ENCODE results near the gene IDH3A.

Gene IDH3A

GRCh38 chr15:78175330-78175729, 26.2 kb downstream of the IDH3A start:
- Histone ChIP-seq H3K4me2 (peak overlapping the region; percentile 76), H3K4me1 (ENCODE audit: low read depth, poor library complexity, severe bottlenecking) (peaks cover 60% of the 10 kb centered on the region), H3K4me3 (IDR thresholded peaks at IDR 0.05; ENCODE audit: insufficient read depth, low read depth, low read length) (no peak overlapping the region), H2AFZ (ENCODE audit: low read depth) (no peak overlapping the region), H3K79me2 (ENCODE audit: insufficient read depth, low read depth) (no peaks in the 10 kb centered on the region), H3K27ac (0 out of 2 replicates have a peak overlapping the region, but pooled peaks have one; percentile 18), H3K27me3 (ENCODE audit: insufficient read depth, low read depth) (no peaks in the 10 kb centered on the region), H4K20me1 (ENCODE audit: insufficient read depth) (no peaks in the 10 kb centered on the region), H3K36me3 (ENCODE audit: insufficient read depth) (no peaks in the 10 kb centered on the region), H3K9ac (no peak overlapping the region)
- TF ChIP-seq CTCF (conservative IDR thresholded peaks at IDR 0.05; ENCODE audit: low read depth, low read length) = no peak

GRCh38 chr15:78177447-78177873, 28.3 kb downstream of the IDH3A start:
- Histone ChIP-seq H3K4me2 (no peak overlapping the region), H3K79me2 (ENCODE audit: insufficient read depth, low read depth) (no peaks in the 10 kb centered on the region), H3K4me3 (IDR thresholded peaks at IDR 0.05; ENCODE audit: insufficient read depth, low read depth, low read length) (no peak overlapping the region), H2AFZ (ENCODE audit: low read depth) (no peak overlapping the region), H3K27ac (no peak overlapping the region), H4K20me1 (ENCODE audit: insufficient read depth) (no peaks in the 10 kb centered on the region), H3K4me1 (ENCODE audit: low read depth, poor library complexity, severe bottlenecking) (peaks cover 39% of the 10 kb centered on the region), H3K9ac (no peak overlapping the region), H3K27me3 (ENCODE audit: insufficient read depth, low read depth) (no peaks in the 10 kb centered on the region), H3K36me3 (ENCODE audit: insufficient read depth) (no peaks in the 10 kb centered on the region)
- TF ChIP-seq CTCF (conservative IDR thresholded peaks at IDR 0.05; ENCODE audit: low read depth, low read length) = peak; percentile 77

GRCh38 chr15:78178064-78178463, 28.9 kb downstream of the IDH3A start:
- H3K36me3 ChIP-seq (ENCODE audit: insufficient read depth) = no peaks in the 10 kb centered on the region
- H4K20me1 ChIP-seq (ENCODE audit: insufficient read depth) = no peaks in the 10 kb centered on the region
- no peak for TF ChIP-seq CTCF (conservative IDR thresholded peaks at IDR 0.05; ENCODE audit: low read depth, low read length)
- no peak overlapping the region for H3K4me2 ChIP-seq
- H3K4me3 ChIP-seq (IDR thresholded peaks at IDR 0.05; ENCODE audit: insufficient read depth, low read depth, low read length) = no peak overlapping the region
- H3K4me1 ChIP-seq (ENCODE audit: low read depth, poor library complexity, severe bottlenecking) = peaks cover 34% of the 10 kb centered on the region
- no peaks in the 10 kb centered on the region for H3K79me2 ChIP-seq (ENCODE audit: insufficient read depth, low read depth)
- H3K27ac ChIP-seq = no peak overlapping the region
- no peaks in the 10 kb centered on the region for H3K27me3 ChIP-seq (ENCODE audit: insufficient read depth, low read depth)
- H2AFZ ChIP-seq (ENCODE audit: low read depth) = no peak overlapping the region
- H3K9ac ChIP-seq = no peak overlapping the region

- no peak for TF ChIP-seq CTCF (conservative IDR thresholded peaks at IDR 0.05; ENCODE audit: low read depth, low read length)
Measured at GRCh38 chr15:78179286-78179840, 30.2 kb downstream of the IDH3A start.

More at GRCh38 chr15:78179286-78179840, 30.2 kb downstream of the IDH3A start:
- Histone ChIP-seq H3K36me3 (ENCODE audit: insufficient read depth) (no peaks in the 10 kb centered on the region), H4K20me1 (ENCODE audit: insufficient read depth) (no peaks in the 10 kb centered on the region), H3K9ac (no peak overlapping the region), H3K4me2 (no peak overlapping the region), H3K27me3 (ENCODE audit: insufficient read depth, low read depth) (no peaks in the 10 kb centered on the region), H3K4me1 (ENCODE audit: low read depth, poor library complexity, severe bottlenecking) (peaks cover 25% of the 10 kb centered on the region), H3K27ac (no peak overlapping the region), H2AFZ (ENCODE audit: low read depth) (no peak overlapping the region), H3K4me3 (IDR thresholded peaks at IDR 0.05; ENCODE audit: insufficient read depth, low read depth, low read length) (no peak overlapping the region), H3K79me2 (ENCODE audit: insufficient read depth, low read depth) (no peaks in the 10 kb centered on the region)
